Neural progenitor cell (in vitro differentiated cells): ENCODE results near the gene TRHDE. TPM values are rescaled to one million over a fixed set of nuclear protein-coding genes. Genes with fewer than 3 reads are reported as not detected.

Experiments used
- DNase-seq: peaks from one replicate; pipeline ENCODE4 v3.0.0-alpha.2; 2016; ENCODE audit warnings: low spot score
- H2AFZ ChIP-seq: fragments of 200-600 bp; sonication (generic); replicated peaks from 2 replicates; pipeline ENCODE4 v1.6.1; 2016; ENCODE audit warnings: antibody characterized with exemption
- H3F3A ChIP-seq: fragments of 200-600 bp; sonication (generic); 2 replicates; pipeline ENCODE4 v1.6.1; 2016; ENCODE audit warnings: antibody characterized with exemption, low read depth
- H3K27ac ChIP-seq: fragments of 200-600 bp; sonication (generic); 2 replicates; pipeline ENCODE4 v1.5.1; 2016; ENCODE audit warnings: mild to moderate bottlenecking
- H3K27me3 ChIP-seq: fragments of 200-600 bp; sonication (generic); 2 replicates; pipeline ENCODE4 v1.6.1; 2016; ENCODE audit warnings: mild to moderate bottlenecking, moderate library complexity
- H3K36me3 ChIP-seq: fragments of 200-600 bp; sonication (generic); 2 replicates; pipeline ENCODE4 v1.5.1; 2016
- H3K4me1 ChIP-seq: fragments of 200-600 bp; sonication (generic); 2 replicates; pipeline ENCODE4 v1.6.1; 2016; ENCODE audit warnings: mixed run types
- H3K4me2 ChIP-seq: fragments of 200-600 bp; sonication (generic); 2 replicates; pipeline ENCODE4 v1.6.1; 2016
- H3K4me3 ChIP-seq: fragments of 200-600 bp; sonication (generic); 2 replicates; pipeline ENCODE4 v1.5.1; 2016
- H3K79me2 ChIP-seq: fragments of 200-600 bp; sonication (generic); 2 replicates; pipeline ENCODE4 v1.6.1; 2016; ENCODE audit warnings: low read depth
- H3K9ac ChIP-seq: fragments of 200-600 bp; sonication (generic); 2 replicates; pipeline ENCODE4 v1.6.1; 2016
- H3K9me3 ChIP-seq: fragments of 200-600 bp; sonication (generic); 2 replicates; pipeline ENCODE4 v1.5.1; 2016; ENCODE audit warnings: low read depth
- H4K20me1 ChIP-seq: fragments of 200-600 bp; sonication (generic); 2 replicates; pipeline ENCODE4 v1.6.1; 2016; ENCODE audit warnings: low read depth
- H3K27ac Mint-ChIP-seq: 3 replicates; pipeline ENCODE4 v1.8.0; 2021; ENCODE audit warnings: mixed read lengths
- H3K27me3 Mint-ChIP-seq: 2 replicates; pipeline ENCODE4 v1.8.0; 2022; ENCODE audit warnings: low read depth, mild to moderate bottlenecking, inconsistent platforms, moderate library complexity, mixed read lengths; ENCODE audit not compliant: insufficient read depth
- H3K36me3 Mint-ChIP-seq: 3 replicates; pipeline ENCODE4 v1.8.0; 2021; ENCODE audit warnings: mixed read lengths
- H3K4me1 Mint-ChIP-seq: 3 replicates; pipeline ENCODE4 v1.8.0; 2021; ENCODE audit warnings: mixed read lengths
- H3K4me3 Mint-ChIP-seq: 3 replicates; pipeline ENCODE4 v1.8.0; 2021; ENCODE audit warnings: mild to moderate bottlenecking, moderate library complexity, mixed read lengths
- H3K9me3 Mint-ChIP-seq: 3 replicates; pipeline ENCODE4 v1.8.0; 2020; ENCODE audit warnings: mixed read lengths
- CTCF ChIP-seq: fragments of 200-600 bp; sonication (generic); IDR thresholded peaks from 2 replicates; pipeline ENCODE4 v1.5.1; 2017; ENCODE audit warnings: antibody characterized with exemption, mild to moderate bottlenecking
- EZH2 ChIP-seq: fragments of 200-600 bp; sonication (generic); IDR thresholded peaks from 2 replicates; pipeline ENCODE4 v1.6.1; 2017; ENCODE audit warnings: antibody characterized with exemption, mild to moderate bottlenecking, moderate library complexity
- EZH2phosphoT487 ChIP-seq: fragments of 200-600 bp; sonication (generic); IDR thresholded peaks from 2 replicates; pipeline ENCODE4 v1.6.1; 2017; ENCODE audit warnings: antibody characterized with exemption
- total RNA-seq: library from RNA; depleted of rRNA; stranded (reverse); fragments of >200 nt; gene quantifications from 2 replicates; pipeline ENCODE4 v1.2.3, GENCODE V29; 2015; ENCODE audit warnings: low replicate concordance

The TRHDE gene
- total RNA-seq, 1 donor from 2014 or later = 4.5 TPM

- H3K4me1 Mint-ChIP-seq = peaks cover 28% of the 10 kb centered on the region
- Histone ChIP-seq H3K4me2 (no peak overlapping the region), H2AFZ (no peak overlapping the region), H4K20me1 (no peaks in the 10 kb centered on the region), H3K27ac (no peak overlapping the region), H3F3A (peaks cover 16% of the 10 kb centered on the region), H3K4me1 (peaks cover 15% of the 10 kb centered on the region), H3K79me2 (no peaks in the 10 kb centered on the region), H3K27me3 (no peaks in the 10 kb centered on the region), H3K9me3 (no peaks in the 10 kb centered on the region), H3K36me3 (no peaks in the 10 kb centered on the region), H3K9ac (no peak overlapping the region), H3K4me3 (no peak overlapping the region)
- H3K36me3 Mint-ChIP-seq = peaks cover 14% of the 10 kb centered on the region
- H3K27me3 Mint-ChIP-seq = peaks cover 5% of the 10 kb centered on the region
- no peak for DNase-seq
- no peak overlapping the region for H3K4me3 Mint-ChIP-seq
- peaks cover 32% of the 10 kb centered on the region for H3K9me3 Mint-ChIP-seq
- TF ChIP-seq CTCF = no peak
- TF ChIP-seq EZH2phosphoT487 = no peak
- TF ChIP-seq EZH2 = no peak
- peak overlapping the region; percentile 89 for H3K27ac Mint-ChIP-seq
Measured at GRCh38 chr12:72716221-72716620, 444.1 kb downstream of the TRHDE start.

GRCh38 chr12:72717036-72717435 is 444.9 kb downstream of the TRHDE start:
- Histone ChIP-seq H4K20me1 (no peaks in the 10 kb centered on the region), H3K4me2 (peak overlapping the region; percentile 48), H3K27ac (peak overlapping the region; percentile 83), H3K79me2 (no peaks in the 10 kb centered on the region), H3K4me3 (no peak overlapping the region), H3K36me3 (no peaks in the 10 kb centered on the region), H2AFZ (no peak overlapping the region), H3K4me1 (peaks cover 15% of the 10 kb centered on the region), H3K9ac (no peak overlapping the region), H3F3A (peaks cover 16% of the 10 kb centered on the region), H3K9me3 (no peaks in the 10 kb centered on the region), H3K27me3 (no peaks in the 10 kb centered on the region)
- TF ChIP-seq EZH2phosphoT487 (no peak), CTCF (no peak), EZH2 (no peak)
- peaks cover 21% of the 10 kb centered on the region for H3K36me3 Mint-ChIP-seq
- no peak overlapping the region for H3K4me3 Mint-ChIP-seq
- H3K4me1 Mint-ChIP-seq = peaks cover 28% of the 10 kb centered on the region
- H3K27ac Mint-ChIP-seq = peak overlapping the region; percentile 89
- peaks cover 5% of the 10 kb centered on the region for H3K27me3 Mint-ChIP-seq
- peaks cover 40% of the 10 kb centered on the region for H3K9me3 Mint-ChIP-seq
- peak; percentile 20 for DNase-seq
